ENCODE measurements around the gene BLVRB.
A peak's percentile ranks its signal among the peaks of the same experiment; 100 is the strongest.

The BLVRB gene

DNA sequence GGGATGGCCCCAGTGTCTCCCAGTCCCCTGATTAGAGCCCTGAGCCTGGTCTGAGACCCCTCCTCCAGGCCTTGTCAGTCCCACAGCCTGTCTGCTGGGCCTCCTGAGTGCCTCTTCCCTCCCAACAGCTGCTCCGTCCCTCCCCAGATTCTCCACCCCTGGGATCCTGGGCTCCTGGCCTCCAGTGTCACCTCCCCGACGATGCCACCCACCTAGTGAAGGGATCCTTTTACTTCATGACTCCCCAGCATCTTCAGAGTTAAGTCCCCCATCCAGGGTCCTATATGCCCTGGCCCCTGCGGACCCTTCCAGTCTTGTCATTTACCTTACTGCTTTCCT is 47.9 kb downstream of the BLVRB start:
- H2BK5ac ChIP-seq (ENCODE audit: low read length) = peak overlapping the region; percentile 84
- peak overlapping the region; percentile 37 for H3K23ac ChIP-seq (ENCODE audit: low read depth, low read length, poor library complexity)
- H2AFZ ChIP-seq (ENCODE audit: low read length) = peak overlapping the region; percentile 74
- H3K9ac ChIP-seq (ENCODE audit: low read depth, low read length, poor library complexity) = no peak overlapping the region
- H3K4ac ChIP-seq (ENCODE audit: low read length) = peak overlapping the region; percentile 44
- no CpG with 5 or more reads among the region's 4 CpGs for WGBS, 2 donors (ENCODE audit: extremely low coverage in 2 of 2, insufficient read length in 2 of 2, insufficient replicate concordance in 1 of 2)
- no peaks in the 10 kb centered on the region for H3K27me3 ChIP-seq (ENCODE audit: control insufficient read depth in 3 of 3, insufficient read depth in 3 of 3, low read depth in 1 of 3, low read length in 3 of 3)
- H3K4me2 ChIP-seq (ENCODE audit: insufficient read depth, low read length, poor library complexity, severe bottlenecking) = no peak overlapping the region
- H3K4me3 ChIP-seq (ENCODE audit: low read length in 2 of 2) = no peak overlapping the region
- peaks cover 0 to 5% of the 10 kb centered on the region in 2 donors for H3K36me3 ChIP-seq (replicated peaks in 1 of 2; ENCODE audit: control insufficient read depth in 2 of 2, insufficient read depth in 2 of 2, low read length in 2 of 2)
- H3K4me1 ChIP-seq (ENCODE audit: control insufficient read depth in 2 of 2, insufficient read depth in 1 of 2, low read depth in 1 of 2, low read length in 2 of 2) = peaks cover 7 to 13% of the 10 kb centered on the region in 2 donors
- peak overlapping the region; percentile 43 for H3K27ac ChIP-seq (replicated peaks; ENCODE audit: low read length)
- H3K18ac ChIP-seq (ENCODE audit: low read length) = peak overlapping the region; percentile 93
- H2BK12ac ChIP-seq (ENCODE audit: low read length) = no peak overlapping the region
- no peak for DNase-seq (ENCODE audit: low spot score)
- H2AK5ac ChIP-seq (ENCODE audit: low read depth, low read length) = peak overlapping the region; percentile 94
- H3K79me1 ChIP-seq (ENCODE audit: low read depth, low read length) = no peaks in the 10 kb centered on the region
- H3K9me3 ChIP-seq (replicated peaks in 1 of 2; ENCODE audit: control insufficient read depth in 2 of 2, insufficient read depth in 1 of 2, low read depth in 1 of 2, low read length in 2 of 2) = no peaks in the 10 kb centered on the region
- peak overlapping the region; percentile 12 for H4K91ac ChIP-seq (ENCODE audit: low read depth, low read length, poor library complexity)
- H2BK15ac ChIP-seq (ENCODE audit: low read length) = peak overlapping the region; percentile 90
- H4K8ac ChIP-seq (ENCODE audit: low read depth, low read length) = peak overlapping the region; percentile 48
- peak overlapping the region; percentile 93 for H2BK120ac ChIP-seq (ENCODE audit: low read depth, low read length)
- peak overlapping the region; percentile 79 for H3K14ac ChIP-seq (ENCODE audit: low read length)

- Histone ChIP-seq H2BK12ac (ENCODE audit: low read length) (peak overlapping the region; percentile 75), H3K4me1 (ENCODE audit: control insufficient read depth in 2 of 2, insufficient read depth in 1 of 2, low read depth in 1 of 2, low read length in 2 of 2) (peaks cover 7 to 13% of the 10 kb centered on the region in 2 donors), H3K4me3 (ENCODE audit: low read length in 2 of 2) (no peak overlapping the region), H3K9me3 (replicated peaks in 1 of 2; ENCODE audit: control insufficient read depth in 2 of 2, insufficient read depth in 1 of 2, low read depth in 1 of 2, low read length in 2 of 2) (no peaks in the 10 kb centered on the region), H4K91ac (ENCODE audit: low read depth, low read length, poor library complexity) (peak overlapping the region; percentile 12), H2BK5ac (ENCODE audit: low read length) (peak overlapping the region; percentile 84), H3K79me1 (ENCODE audit: low read depth, low read length) (no peaks in the 10 kb centered on the region), H4K8ac (ENCODE audit: low read depth, low read length) (no peak overlapping the region), H3K27me3 (ENCODE audit: control insufficient read depth in 3 of 3, insufficient read depth in 3 of 3, low read depth in 1 of 3, low read length in 3 of 3) (no peaks in the 10 kb centered on the region), H2AK5ac (ENCODE audit: low read depth, low read length) (peak overlapping the region; percentile 94), H3K36me3 (replicated peaks in 1 of 2; ENCODE audit: control insufficient read depth in 2 of 2, insufficient read depth in 2 of 2, low read length in 2 of 2) (peaks cover 0 to under 1% of the 10 kb centered on the region in 2 donors), H2BK120ac (ENCODE audit: low read depth, low read length) (peak overlapping the region; percentile 93), H3K4ac (ENCODE audit: low read length) (peak overlapping the region; percentile 44), H3K4me2 (ENCODE audit: insufficient read depth, low read length, poor library complexity, severe bottlenecking) (no peak overlapping the region), H3K9ac (ENCODE audit: low read depth, low read length, poor library complexity) (peak overlapping the region; percentile 30), H3K18ac (ENCODE audit: low read length) (peak overlapping the region; percentile 93), H3K14ac (ENCODE audit: low read length) (peak overlapping the region; percentile 79), H2BK15ac (ENCODE audit: low read length) (peak overlapping the region; percentile 90), H3K27ac (replicated peaks; ENCODE audit: low read length) (peak overlapping the region; percentile 43), H3K23ac (ENCODE audit: low read depth, low read length, poor library complexity) (peak overlapping the region; percentile 37), H2AFZ (ENCODE audit: low read length) (peak overlapping the region; percentile 74)
- no CpG with 5 or more reads among the region's 16 CpGs for WGBS, 2 donors (ENCODE audit: extremely low coverage in 2 of 2, insufficient read length in 2 of 2, insufficient replicate concordance in 1 of 2)
- DNase-seq (ENCODE audit: low spot score) = no peak
Observed at GRCh38 chr19:40416918-40417642, 48.5 kb downstream of the BLVRB start.

DNA sequence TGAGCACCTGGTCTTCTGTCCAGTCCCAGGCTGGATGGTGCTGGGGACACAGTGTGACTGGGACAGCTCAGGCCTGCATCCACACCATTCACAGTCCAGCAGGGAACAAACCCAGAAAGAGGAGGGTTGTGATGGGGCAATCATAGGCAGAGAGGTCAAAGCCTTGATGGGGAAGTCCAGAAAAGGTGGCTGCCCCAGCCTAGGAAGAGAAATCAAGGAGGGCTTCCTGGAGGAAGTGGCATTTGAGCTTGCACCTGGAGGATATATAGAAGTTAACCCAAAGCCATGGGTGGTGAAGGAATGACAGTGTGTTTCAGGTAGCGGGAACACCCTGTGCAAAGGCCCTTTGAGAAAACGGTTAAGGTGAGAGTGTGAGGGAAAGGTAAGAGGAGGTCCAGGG is 49.8 kb downstream of the BLVRB start:
- Histone ChIP-seq H3K14ac (ENCODE audit: low read length) (no peak overlapping the region), H3K4me1 (ENCODE audit: control insufficient read depth in 2 of 2, insufficient read depth in 1 of 2, low read depth in 1 of 2, low read length in 2 of 2) (peaks cover 4 to 16% of the 10 kb centered on the region in 2 donors), H4K91ac (ENCODE audit: low read depth, low read length, poor library complexity) (no peak overlapping the region), H2AFZ (ENCODE audit: low read length) (no peak overlapping the region), H3K9me3 (replicated peaks in 1 of 2; ENCODE audit: control insufficient read depth in 2 of 2, insufficient read depth in 1 of 2, low read depth in 1 of 2, low read length in 2 of 2) (no peaks in the 10 kb centered on the region), H2BK12ac (ENCODE audit: low read length) (peak overlapping the region; percentile 44), H2BK120ac (ENCODE audit: low read depth, low read length) (no peak overlapping the region), H3K4me3 (ENCODE audit: low read length in 2 of 2) (no peak overlapping the region), H3K36me3 (replicated peaks in 1 of 2; ENCODE audit: control insufficient read depth in 2 of 2, insufficient read depth in 2 of 2, low read length in 2 of 2) (no peaks in the 10 kb centered on the region), H2AK5ac (ENCODE audit: low read depth, low read length) (peak overlapping the region; percentile 35), H3K27me3 (ENCODE audit: control insufficient read depth in 3 of 3, insufficient read depth in 3 of 3, low read depth in 1 of 3, low read length in 3 of 3) (no peaks in the 10 kb centered on the region), H2BK15ac (ENCODE audit: low read length) (no peak overlapping the region), H3K9ac (ENCODE audit: low read depth, low read length, poor library complexity) (no peak overlapping the region), H3K4me2 (ENCODE audit: insufficient read depth, low read length, poor library complexity, severe bottlenecking) (no peak overlapping the region), H3K27ac (replicated peaks; ENCODE audit: low read length) (no peak overlapping the region), H3K23ac (ENCODE audit: low read depth, low read length, poor library complexity) (no peak overlapping the region), H3K18ac (ENCODE audit: low read length) (no peak overlapping the region), H3K4ac (ENCODE audit: low read length) (no peak overlapping the region), H2BK5ac (ENCODE audit: low read length) (no peak overlapping the region), H4K8ac (ENCODE audit: low read depth, low read length) (no peak overlapping the region), H3K79me1 (ENCODE audit: low read depth, low read length) (no peaks in the 10 kb centered on the region)
- WGBS, 2 donors (ENCODE audit: extremely low coverage in 2 of 2, insufficient read length in 2 of 2, insufficient replicate concordance in 1 of 2) = no CpG with 5 or more reads among the region's 2 CpGs
- no peak for DNase-seq (ENCODE audit: low spot score)

DNA sequence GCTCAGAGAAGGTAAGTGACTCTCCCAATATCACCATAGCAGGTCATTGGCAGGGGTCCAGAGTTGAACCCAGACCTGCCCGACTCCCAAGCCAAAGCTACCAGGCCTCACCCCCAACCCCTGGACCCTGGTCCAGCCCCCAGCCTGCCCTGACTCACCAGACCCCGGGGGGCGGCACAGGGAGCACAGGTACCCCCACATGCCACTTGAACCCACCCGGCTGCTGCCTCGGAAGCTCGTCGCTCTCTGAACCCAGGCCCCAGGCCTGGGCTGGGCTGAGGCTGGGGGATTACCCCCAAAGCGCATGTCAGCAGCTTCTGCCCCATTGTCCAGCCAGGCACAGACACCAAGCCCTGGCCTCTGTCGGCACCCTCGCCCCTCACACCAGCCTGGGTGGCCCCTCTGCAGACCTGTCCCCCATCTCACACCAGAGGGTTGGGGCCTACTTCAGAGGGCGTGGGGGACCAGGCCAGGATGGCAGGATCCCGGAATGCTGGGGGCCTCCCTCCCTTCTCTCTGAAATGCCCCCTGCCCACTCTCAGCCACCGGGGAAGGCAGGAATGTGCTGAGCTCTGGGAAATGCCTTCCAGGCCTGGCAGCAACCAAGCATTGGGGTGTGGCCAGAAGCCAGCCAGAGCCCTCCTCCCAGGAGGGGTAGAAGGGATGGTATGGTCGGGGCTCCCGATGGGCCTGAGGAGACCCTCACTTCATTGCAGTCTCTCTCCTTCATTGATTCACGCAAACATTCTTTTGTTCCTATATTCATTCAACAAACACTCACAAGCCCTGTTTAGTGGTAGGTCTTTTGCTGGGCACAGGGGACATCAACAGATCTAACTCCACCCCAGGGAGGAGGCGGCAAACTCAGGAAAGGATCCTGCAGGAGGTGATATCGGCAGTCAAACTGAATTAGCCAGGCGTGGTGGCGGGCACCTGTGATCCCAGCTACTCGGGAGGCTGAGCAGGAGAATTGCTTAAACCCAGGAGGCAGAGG is 50.7 kb downstream of the BLVRB start:
- Histone ChIP-seq H4K91ac (ENCODE audit: low read depth, low read length, poor library complexity) (peak overlapping the region; percentile 54), H3K4me3 (ENCODE audit: low read length in 2 of 2) (no peak overlapping the region), H2AFZ (ENCODE audit: low read length) (no peak overlapping the region), H2BK12ac (ENCODE audit: low read length) (no peak overlapping the region), H3K36me3 (replicated peaks in 1 of 2; ENCODE audit: control insufficient read depth in 2 of 2, insufficient read depth in 2 of 2, low read length in 2 of 2) (no peaks in the 10 kb centered on the region), H2BK5ac (ENCODE audit: low read length) (peak overlapping the region; percentile 79), H2BK15ac (ENCODE audit: low read length) (peak overlapping the region; percentile 93), H3K27me3 (ENCODE audit: control insufficient read depth in 3 of 3, insufficient read depth in 3 of 3, low read depth in 1 of 3, low read length in 3 of 3) (no peaks in the 10 kb centered on the region), H3K4me2 (ENCODE audit: insufficient read depth, low read length, poor library complexity, severe bottlenecking) (no peak overlapping the region), H3K23ac (ENCODE audit: low read depth, low read length, poor library complexity) (no peak overlapping the region), H3K4ac (ENCODE audit: low read length) (no peak overlapping the region), H3K9me3 (replicated peaks in 1 of 2; ENCODE audit: control insufficient read depth in 2 of 2, insufficient read depth in 1 of 2, low read depth in 1 of 2, low read length in 2 of 2) (no peaks in the 10 kb centered on the region), H3K27ac (replicated peaks; ENCODE audit: low read length) (no peak overlapping the region), H3K9ac (ENCODE audit: low read depth, low read length, poor library complexity) (no peak overlapping the region), H3K14ac (ENCODE audit: low read length) (no peak overlapping the region), H4K8ac (ENCODE audit: low read depth, low read length) (no peak overlapping the region), H3K4me1 (ENCODE audit: control insufficient read depth in 2 of 2, insufficient read depth in 1 of 2, low read depth in 1 of 2, low read length in 2 of 2) (peaks cover 9 to 23% of the 10 kb centered on the region in 2 donors), H3K79me1 (ENCODE audit: low read depth, low read length) (no peaks in the 10 kb centered on the region), H3K18ac (ENCODE audit: low read length) (peak overlapping the region; percentile 67), H2AK5ac (ENCODE audit: low read depth, low read length) (peak overlapping the region; percentile 96), H2BK120ac (ENCODE audit: low read depth, low read length) (no peak overlapping the region)
- DNase-seq (ENCODE audit: low spot score) = no peak
- WGBS, 2 donors (ENCODE audit: extremely low coverage in 2 of 2, insufficient read length in 2 of 2, insufficient replicate concordance in 1 of 2) = no CpG with 5 or more reads among the region's 21 CpGs

All from neuronal stem cell (in vitro differentiated cells).